Measurements from ENCODE around the gene RTN3.
"Not testable (repeated sequence)": the region's sequence is repeated elsewhere in the genome, so short reads cannot be mapped to it uniquely, and the experiment has no call there.

RTN3 gene

GRCh38 chr11:63769042-63769713 lies 87.9 kb downstream of the RTN3 start:
- Histone ChIP-seq H3K4me1 (peaks cover 0 to 42% (median 19%) of the 10 kb centered on the region in 4 donors), H3K27me3 (no peaks in the 10 kb centered on the region), H3K9me3 (no peaks in the 10 kb centered on the region), H3K4me3 (peak overlapping the region; percentile 91 to 94), H3K27ac (peak overlapping the region; percentile 86 to 89), H3K36me3 (peaks cover 0 to 8% (median 0%) of the 10 kb centered on the region in 3 donors)
- peak in 1 of 2 donors; percentile 71 for DNase-seq
- TF ChIP-seq CTCF (IDR thresholded peaks at IDR 0.05): no peak
- intact Hi-C loops (cut with DNase I; ENCODE audit: low total_unique reads): loop anchor here (2.0 to 5.0 kb wide), 3 partner anchors 44 to 178 kb away; partner anchors contain the start of genes MARK2 and SPINDOC

GRCh38 chr11:63769714-63770455 lies 88.6 kb downstream of the RTN3 start:
- peaks cover 0 to 2% (median 0%) of the 10 kb centered on the region in 3 donors for H3K36me3 ChIP-seq
- peak overlapping the region; percentile 91 to 94 for H3K4me3 ChIP-seq
- H3K4me1 ChIP-seq: peaks cover 0 to 39% (median 19%) of the 10 kb centered on the region in 4 donors
- no peak for DNase-seq
- TF ChIP-seq CTCF (IDR thresholded peaks at IDR 0.05): no peak
- H3K9me3 ChIP-seq: no peaks in the 10 kb centered on the region
- intact Hi-C loops (cut with DNase I; ENCODE audit: low total_unique reads): loop anchor here (2.0 to 5.0 kb wide), 3 partner anchors 43 to 177 kb away; partner anchors contain the start of genes MARK2 and SPINDOC
- H3K27ac ChIP-seq: peak overlapping the region; percentile 86 to 89
- H3K27me3 ChIP-seq: no peaks in the 10 kb centered on the region

GRCh38 chr11:63770763-63771162 lies 89.5 kb downstream of the RTN3 start:
- Histone ChIP-seq H3K27ac (no peak overlapping the region), H3K36me3 (no peaks in the 10 kb centered on the region), H3K9me3 (no peaks in the 10 kb centered on the region), H3K4me3 (no peak overlapping the region), H3K27me3 (no peaks in the 10 kb centered on the region), H3K4me1 (peaks cover 0 to 31% (median 17%) of the 10 kb centered on the region in 4 donors)
- TF ChIP-seq CTCF (IDR thresholded peaks at IDR 0.05): no peak
- intact Hi-C loops (cut with DNase I; ENCODE audit: low total_unique reads): no loop called here
- no peak for DNase-seq

GRCh38 chr11:63771741-63772318 lies 90.5 kb downstream of the RTN3 start:
- DNase-seq, H3K27ac ChIP-seq: not testable (repeated sequence)

GRCh38 chr11:63775191-63775590 lies 93.9 kb downstream of the RTN3 start:
- Histone ChIP-seq H3K27ac (no peak overlapping the region), H3K9me3 (no peaks in the 10 kb centered on the region), H3K4me1 (peaks cover 0 to 1% (median under 1%) of the 10 kb centered on the region in 4 donors), H3K4me3 (no peak overlapping the region), H3K36me3 (no peaks in the 10 kb centered on the region), H3K27me3 (no peaks in the 10 kb centered on the region)
- DNase-seq: no peak
- intact Hi-C loops (cut with DNase I; ENCODE audit: low total_unique reads): no loop called here
- no peak for TF ChIP-seq CTCF (IDR thresholded peaks at IDR 0.05)

More at GRCh38 chr11:63771741-63772318, 90.5 kb downstream of the RTN3 start:
- intact Hi-C loops (cut with DNase I; ENCODE audit: low total_unique reads); H3K27me3 ChIP-seq; H3K36me3 ChIP-seq; H3K9me3 ChIP-seq; H3K4me3 ChIP-seq: not testable (repeated sequence)
- H3K4me1 ChIP-seq: peaks cover 0 to 21% (median 10%) of the 10 kb centered on the region in 4 donors
